CD4-positive, alpha-beta T cell treated with Interferon alpha-2 for 1 hour (primary cell): ENCODE data around the gene DGKH.
"Not testable (repeated sequence)": the region's sequence is repeated elsewhere in the genome, so short reads cannot be mapped to it uniquely, and the experiment has no call there.

Experiments used
- DNase-seq, 2 donors: peaks; one replicate each; pipeline ENCODE4 v3.0.0-alpha.2; 2020 to 2022

DGKH gene

DNA sequence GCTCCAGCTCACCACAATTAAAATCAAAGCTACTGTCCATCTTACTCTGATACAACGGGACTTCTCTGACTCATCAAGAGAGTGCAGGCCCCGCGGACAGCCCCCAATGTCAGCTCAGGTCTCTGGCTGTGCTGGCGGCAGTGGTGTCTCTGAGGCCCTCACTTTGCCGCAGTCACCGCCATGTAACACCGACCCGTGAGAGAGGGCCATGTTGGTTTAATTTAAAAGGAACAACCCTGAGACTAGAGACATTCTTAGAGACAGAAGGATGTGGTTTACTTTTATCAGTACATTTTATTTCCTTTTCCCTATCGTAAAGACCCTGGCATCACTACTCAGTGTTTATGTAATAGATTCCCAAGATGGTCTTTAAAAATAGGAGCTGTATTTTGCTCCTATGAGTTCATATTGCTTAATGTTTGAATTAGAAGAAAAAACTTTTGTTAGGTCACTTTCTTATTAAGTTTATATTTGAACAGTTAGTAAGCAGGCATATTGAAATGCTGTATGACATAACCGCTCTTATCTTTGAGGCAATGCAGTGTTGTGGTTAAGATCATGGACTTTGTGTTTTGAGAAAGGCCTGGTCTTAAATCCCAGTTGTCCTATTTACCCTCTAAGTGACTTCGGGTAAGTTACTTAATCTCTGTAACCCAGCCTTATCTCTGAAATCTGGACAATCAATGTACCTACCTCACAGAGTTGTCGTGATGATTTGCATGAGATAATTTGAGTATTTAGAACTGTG is 23.4 kb downstream of the DGKH start:
- no peak for DNase-seq

- DNase-seq, result no peak
These were observed 25.2 kb downstream of the DGKH start for GRCh38 chr13:42073683-42074082.

GRCh38 chr13:42075517-42075916 is 27.1 kb downstream of the DGKH start:
- DNase-seq, result no peak

DNA sequence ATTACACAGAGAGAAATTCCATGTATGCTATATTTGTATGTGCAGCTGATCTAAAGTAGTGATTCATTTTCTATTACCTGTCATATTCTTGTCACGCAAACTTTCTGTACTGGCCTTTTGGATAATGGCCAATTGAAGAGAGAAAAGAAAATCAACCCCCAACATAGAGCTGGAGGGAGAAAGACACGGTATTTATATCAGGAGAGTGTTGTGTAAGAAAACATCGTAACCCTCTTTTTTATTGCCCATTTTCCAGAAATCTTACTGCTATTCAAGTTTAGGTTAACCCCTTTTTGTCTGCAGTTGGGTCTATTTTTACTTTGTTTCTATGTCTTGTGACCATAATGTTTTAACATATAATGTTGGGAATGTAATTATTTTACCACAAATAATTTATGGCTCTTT is 27.9 kb downstream of the DGKH start:
- DNase-seq, result no peak

DNA sequence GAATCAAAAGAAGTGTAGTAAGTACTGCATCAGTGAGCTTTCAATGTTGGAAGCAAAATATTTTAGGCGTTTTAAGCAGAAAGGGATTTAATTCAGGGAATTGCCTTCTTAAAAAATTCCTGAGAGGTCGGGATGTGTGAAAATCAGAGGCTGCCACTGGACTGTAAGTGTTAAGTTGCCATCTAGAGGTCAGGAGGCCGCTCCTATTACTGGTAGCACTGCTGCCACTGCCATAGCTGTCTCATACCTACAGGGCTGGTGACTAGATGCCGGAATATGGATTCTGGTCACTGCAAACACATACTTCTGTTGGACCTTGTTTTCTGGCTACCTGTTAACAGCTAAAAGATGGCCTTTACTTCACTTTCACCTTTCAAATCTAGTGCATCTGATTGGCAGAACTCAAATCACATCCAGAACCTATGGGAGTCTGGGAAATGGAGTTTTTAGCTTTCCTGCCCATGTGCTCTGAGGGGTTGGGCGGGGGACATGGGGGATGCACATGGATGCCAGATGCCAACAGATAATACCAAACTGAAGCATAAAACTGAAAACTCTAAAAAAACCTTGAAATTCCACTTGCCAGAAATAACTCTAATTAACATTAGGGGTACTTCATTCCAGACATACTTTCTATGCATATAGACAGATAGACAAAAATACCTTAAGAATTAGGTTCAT is 29.8 kb downstream of the DGKH start:
- no peak for DNase-seq

DNA sequence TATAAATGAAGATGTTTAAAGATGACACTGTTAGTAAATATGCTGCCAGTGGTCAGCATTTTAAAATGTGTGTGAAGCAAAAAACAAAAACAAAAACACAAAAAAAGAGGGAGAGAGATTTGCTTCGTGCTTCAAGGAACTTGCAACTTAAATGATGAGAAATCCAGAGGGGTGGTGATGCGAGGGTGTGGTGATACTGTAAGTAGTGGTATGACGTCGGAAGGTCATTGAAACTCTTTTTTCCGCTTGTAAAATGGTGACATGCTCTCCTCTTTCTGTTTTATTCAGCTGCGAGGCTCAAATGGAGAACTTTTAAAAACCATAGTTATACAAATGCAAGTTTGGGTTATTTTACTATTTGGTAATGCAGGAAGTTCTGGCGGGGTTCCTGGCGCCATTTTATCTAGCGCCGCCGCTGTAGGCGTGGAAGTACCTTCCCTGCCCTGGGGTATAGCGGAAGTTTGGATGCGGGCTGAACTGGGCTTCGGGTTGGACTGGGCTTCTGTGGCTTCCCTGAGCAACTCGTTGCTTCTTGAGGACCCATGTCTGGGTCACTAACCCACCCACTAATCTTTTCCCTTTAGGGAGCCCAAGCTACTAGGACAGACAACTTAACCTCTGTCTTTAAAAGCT is 34.8 kb downstream of the DGKH start:
- DNase-seq, result no peak

GRCh38 chr13:42084722-42085121 is 36.3 kb downstream of the DGKH start:
- DNase-seq, result no peak

GRCh38 chr13:42086582-42086981 is 38.1 kb downstream of the DGKH start:
- DNase-seq, result no peak

- DNase-seq, result no peak
These were observed 46.1 kb downstream of the DGKH start for GRCh38 chr13:42094516-42095040.

DNA sequence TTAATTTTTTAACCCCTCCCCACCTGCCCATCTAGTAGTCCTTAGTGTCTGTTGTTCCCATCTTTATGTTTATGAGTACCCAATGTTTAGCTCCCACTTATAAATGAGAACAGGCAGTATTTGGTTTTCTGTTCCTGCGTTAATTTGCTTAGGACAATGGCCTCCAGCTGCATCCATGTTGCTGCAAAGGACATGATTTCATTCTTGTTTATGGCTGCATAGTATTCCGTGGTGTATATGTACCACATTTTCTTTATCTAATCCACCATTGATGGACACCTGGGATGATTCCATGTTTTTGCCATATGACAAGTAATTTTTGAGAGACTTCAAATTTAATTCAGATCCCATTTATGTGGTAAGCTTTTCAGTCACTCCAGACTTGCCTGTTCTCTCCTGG is 47.8 kb downstream of the DGKH start:
- not testable (repeated sequence) for DNase-seq

DNA sequence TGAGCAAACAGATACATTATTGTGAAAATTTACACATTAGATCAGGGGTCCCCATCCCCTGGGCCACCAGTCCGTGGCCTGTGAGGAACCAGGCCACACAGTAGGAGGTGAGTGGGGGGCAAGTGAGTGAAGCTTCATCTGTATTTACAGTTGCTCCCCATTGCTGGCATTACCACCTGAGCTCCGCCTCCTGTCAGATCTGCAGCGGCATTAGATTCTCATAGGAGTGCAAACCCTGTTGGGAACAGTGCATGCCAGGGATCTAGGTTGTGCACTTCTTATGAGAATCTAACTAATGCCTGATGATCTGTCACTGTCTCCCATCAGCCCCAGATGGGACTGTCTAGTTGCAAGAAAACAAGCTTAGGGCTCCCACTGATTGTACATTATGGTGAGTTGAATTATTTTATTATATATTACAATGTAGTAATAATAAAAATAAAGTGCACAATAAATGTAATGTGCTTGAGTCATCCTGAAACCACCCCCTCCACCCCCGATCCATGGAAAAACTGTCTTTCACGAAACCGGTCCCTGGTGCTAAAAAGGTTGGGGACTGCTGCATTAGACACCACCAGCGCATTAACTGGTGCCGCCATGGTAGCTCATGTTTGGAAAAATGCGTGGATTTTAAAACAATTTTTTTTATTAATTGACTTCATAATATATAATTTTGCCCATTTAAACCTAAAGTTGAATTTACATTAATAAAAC is 51.7 kb downstream of the DGKH start:
- DNase-seq, result no peak

GRCh38 chr13:42100960-42101359 is 52.5 kb downstream of the DGKH start:
- no peak for DNase-seq

GRCh38 chr13:42101821-42102585 is 53.6 kb downstream of the DGKH start:
- no peak for DNase-seq

- DNase-seq, result no peak
These were observed 54.8 kb downstream of the DGKH start for GRCh38 chr13:42102961-42103865.

DNA sequence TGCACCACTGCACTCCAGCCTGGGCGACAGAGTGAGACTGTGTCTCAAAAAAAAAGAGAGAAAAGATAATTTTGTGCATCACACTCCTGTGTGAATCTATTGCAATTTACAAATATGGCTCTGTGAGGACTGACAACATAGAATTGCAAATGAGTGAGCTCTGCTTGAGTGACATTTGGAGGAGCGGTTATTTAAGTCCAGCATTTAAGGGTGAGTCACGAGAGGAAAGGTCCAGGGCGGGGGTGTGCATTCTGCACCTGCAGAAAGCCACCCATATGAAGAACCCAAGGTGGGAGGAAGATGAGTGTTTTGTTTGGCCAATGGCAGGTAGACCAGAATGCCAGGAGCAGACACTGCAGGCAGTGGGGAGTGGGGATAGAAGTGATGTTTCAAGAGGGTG is 58.5 kb downstream of the DGKH start:
- DNase-seq, result no peak

- no peak for DNase-seq
These were observed 59.0 kb downstream of the DGKH start for GRCh38 chr13:42107421-42107820.

- no peak for DNase-seq
These were observed 59.8 kb downstream of the DGKH start for GRCh38 chr13:42108217-42108616.

- DNase-seq, result no peak
These were observed 61.5 kb downstream of the DGKH start for GRCh38 chr13:42109957-42110356.

- peak; percentile 12 to 81 for DNase-seq
These were observed 62.1 kb downstream of the DGKH start for GRCh38 chr13:42110410-42111155.

- DNase-seq, result no peak
These were observed 64.4 kb downstream of the DGKH start for GRCh38 chr13:42112864-42113263.

GRCh38 chr13:42113478-42113877 is 65.0 kb downstream of the DGKH start:
- DNase-seq, result no peak
